GM10266 (cell line): ENCODE measurements around the gene PKNOX2.

Experiments used
- DNase-seq: peaks from one replicate; pipeline ENCODE4 v3.0.0; 2012; ENCODE audit errors: extremely low spot score
- CTCF ChIP-seq: IDR thresholded peaks from 2 replicates; pipeline ENCODE4 v1.5.1; 2012; ENCODE audit warnings: mild to moderate bottlenecking, low read depth; ENCODE audit not compliant: control insufficient read depth, insufficient read depth; ENCODE audit errors: missing control alignments

The PKNOX2 gene

GRCh38 chr11:125346179-125346530 lies 181.6 kb downstream of the PKNOX2 start:
- DNase-seq, result no peak

GRCh38 chr11:125346565-125347260 lies 182.2 kb downstream of the PKNOX2 start:
- DNase-seq, result no peak
- no peak for TF ChIP-seq CTCF

More at GRCh38 chr11:125346179-125346530, 181.6 kb downstream of the PKNOX2 start:
- TF ChIP-seq CTCF, result no peak

GRCh38 chr11:125347261-125347585 lies 182.7 kb downstream of the PKNOX2 start:
- TF ChIP-seq CTCF, result no peak
- DNase-seq, result no peak

GRCh38 chr11:125348141-125348651 lies 183.6 kb downstream of the PKNOX2 start:
- no peak for DNase-seq
- TF ChIP-seq CTCF, result no peak

- peak; percentile 90 for TF ChIP-seq CTCF
- peak; percentile 69 for DNase-seq
These were observed 184.2 kb downstream of the PKNOX2 start for GRCh38 chr11:125348674-125349309.

- TF ChIP-seq CTCF, result no peak
- DNase-seq, result no peak
These were observed 185.9 kb downstream of the PKNOX2 start for GRCh38 chr11:125350206-125351032.
